ENCODE results near the gene PRR29. TPM values are rescaled to one million over a fixed set of nuclear protein-coding genes. Genes with fewer than 3 reads are reported as not detected.

Gene PRR29
- total RNA-seq, 4 donors from 2014 or later = 0.23 to 1.1 (median 0.57) TPM; not detected in 1

GRCh38 chr17:63973930-63974593 is 24.1 kb upstream of the PRR29 start:
- no peaks in the 10 kb centered on the region for H3K4me1 ChIP-seq
- H3K9me3 ChIP-seq = no peaks in the 10 kb centered on the region
- TF ChIP-seq POLR2A (IDR thresholded peaks at IDR 0.05) = no peak
- TF ChIP-seq CTCF (IDR thresholded peaks at IDR 0.05) = no peak
- no peak for TF ChIP-seq EP300 (IDR thresholded peaks at IDR 0.05)
- no peak overlapping the region for H3K4me3 ChIP-seq
- no peaks in the 10 kb centered on the region for H3K36me3 ChIP-seq
- no peak for ATAC-seq
- H3K27me3 ChIP-seq = peaks cover 35% of the 10 kb centered on the region
- 80% methylated on average over 1 of the region's 12 CpGs; no CpG with 5 or more reads in 1 of the 2 donors for WGBS, 2 donors (ENCODE audit: low coverage in 1 of 2)
- no peak overlapping the region for H3K27ac ChIP-seq

- TF ChIP-seq POLR2AphosphoS5 (IDR thresholded peaks at IDR 0.05) = no peak
- TF ChIP-seq POLR2A (IDR thresholded peaks at IDR 0.05) = no peak
- no peak for TF ChIP-seq CTCF (IDR thresholded peaks at IDR 0.05)
- no peak for TF ChIP-seq EP300 (IDR thresholded peaks at IDR 0.05)
- Histone ChIP-seq H3K27ac (no peak overlapping the region), H3K4me3 (no peak overlapping the region), H3K27me3 (peaks cover 35% of the 10 kb centered on the region), H3K4me1 (no peaks in the 10 kb centered on the region), H3K36me3 (no peaks in the 10 kb centered on the region), H3K9me3 (no peaks in the 10 kb centered on the region)
- no peak for ATAC-seq
- WGBS, 2 donors (ENCODE audit: low coverage in 1 of 2) = 80% methylated on average over 9 of the region's 10 CpGs; no CpG with 5 or more reads in 1 of the 2 donors
These were observed 23.5 kb upstream of the PRR29 start for GRCh38 chr17:63974594-63975192.

DNA sequence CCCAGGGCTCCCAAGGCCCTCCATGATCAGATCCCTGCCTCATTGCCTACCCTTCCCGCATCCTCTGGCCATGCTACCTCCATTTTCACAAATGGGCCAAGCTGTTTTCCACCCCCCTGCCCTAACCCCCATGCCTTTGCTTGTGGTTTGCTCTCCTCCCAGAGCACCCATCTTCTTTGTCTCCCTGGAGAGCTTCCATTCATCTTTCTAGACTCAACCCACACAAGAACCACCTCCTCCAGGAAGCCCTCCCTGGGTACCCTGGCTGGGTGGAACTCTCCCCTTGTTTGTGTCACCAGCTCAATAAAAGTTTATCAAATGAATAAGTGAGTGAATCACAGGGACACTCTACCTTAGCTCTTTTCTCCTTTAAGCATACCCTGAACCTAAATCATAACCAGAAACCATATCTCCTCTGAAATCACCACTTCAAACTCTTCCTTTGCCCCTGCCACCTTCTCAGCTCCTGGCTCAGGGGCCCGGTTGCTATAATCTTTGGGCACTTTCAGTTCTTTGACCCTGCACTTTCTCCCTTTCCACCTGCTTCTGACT is 22.5 kb upstream of the PRR29 start:
- Histone ChIP-seq H3K27ac (no peak overlapping the region), H3K4me3 (no peak overlapping the region), H3K27me3 (peaks cover 35% of the 10 kb centered on the region), H3K36me3 (no peaks in the 10 kb centered on the region), H3K4me1 (peaks cover 0 to 8% (median 2%) of the 10 kb centered on the region in 3 donors), H3K9me3 (no peaks in the 10 kb centered on the region)
- 86 to 87% methylated on average over 2 of the region's 2 CpGs for WGBS, 2 donors (ENCODE audit: low coverage in 1 of 2)
- no peak for ATAC-seq
- no peak for TF ChIP-seq CTCF (IDR thresholded peaks at IDR 0.05)
- no peak for TF ChIP-seq POLR2AphosphoS5 (IDR thresholded peaks at IDR 0.05)
- no peak for TF ChIP-seq EP300 (IDR thresholded peaks at IDR 0.05)
- no peak for TF ChIP-seq POLR2A (IDR thresholded peaks at IDR 0.05)

DNA sequence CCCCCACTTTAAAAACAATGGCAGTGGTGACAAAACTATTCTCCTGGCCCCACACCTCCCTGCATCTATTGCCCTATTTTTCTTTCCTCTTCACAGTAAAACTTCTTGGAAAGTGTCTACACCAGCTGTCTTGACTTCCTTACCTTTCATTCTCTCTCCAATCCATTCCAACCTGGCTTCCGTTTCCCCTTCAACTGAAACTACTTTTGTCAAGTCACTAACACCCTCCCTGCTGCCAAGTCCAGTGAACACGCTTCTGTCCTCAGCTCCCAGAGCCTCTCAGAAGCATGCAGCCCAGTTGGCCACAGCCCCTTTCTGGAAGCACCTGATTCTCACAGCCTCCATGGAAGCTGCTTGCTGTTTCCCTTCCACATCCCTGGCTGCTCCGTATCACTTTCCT is 21.4 kb upstream of the PRR29 start:
- H3K36me3 ChIP-seq = no peaks in the 10 kb centered on the region
- 44 to 48% methylated on average over 3 of the region's 3 CpGs for WGBS, 2 donors (ENCODE audit: low coverage in 1 of 2)
- H3K4me3 ChIP-seq = no peak overlapping the region
- H3K4me1 ChIP-seq = peaks cover 0 to 12% (median 2%) of the 10 kb centered on the region in 3 donors
- ATAC-seq = no peak
- H3K9me3 ChIP-seq = peaks cover 0 to 3% (median 0%) of the 10 kb centered on the region in 3 donors
- no peak for TF ChIP-seq POLR2A (IDR thresholded peaks at IDR 0.05)
- TF ChIP-seq EP300 (IDR thresholded peaks at IDR 0.05) = no peak
- TF ChIP-seq POLR2AphosphoS5 (IDR thresholded peaks at IDR 0.05) = no peak
- TF ChIP-seq CTCF (IDR thresholded peaks at IDR 0.05) = no peak
- H3K27ac ChIP-seq = no peak overlapping the region
- H3K27me3 ChIP-seq = peaks cover 35% of the 10 kb centered on the region
